ENCODE measurements around the gene MLEC.

The MLEC gene

DNA sequence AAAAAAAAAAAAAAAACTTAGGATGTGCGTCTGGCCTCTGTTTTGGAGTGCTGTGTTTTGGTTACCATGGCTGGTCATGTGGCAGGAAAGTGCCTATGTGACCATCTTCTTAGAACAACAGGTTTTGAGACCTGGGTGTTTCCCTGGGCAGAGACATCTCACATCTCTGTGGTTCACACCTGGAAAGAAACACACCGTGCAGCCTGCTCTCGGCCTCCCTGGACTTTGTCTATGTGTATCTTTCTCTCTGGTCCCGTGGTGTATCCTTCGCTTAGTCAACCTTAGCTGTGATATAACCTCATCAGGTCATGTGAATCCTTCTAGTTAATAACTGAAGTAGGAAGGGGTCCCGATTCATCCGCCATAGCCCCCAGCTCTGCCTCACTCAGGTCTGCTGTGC, 61.3 kb downstream of the MLEC start:
- no peak for DNase-seq

DNA sequence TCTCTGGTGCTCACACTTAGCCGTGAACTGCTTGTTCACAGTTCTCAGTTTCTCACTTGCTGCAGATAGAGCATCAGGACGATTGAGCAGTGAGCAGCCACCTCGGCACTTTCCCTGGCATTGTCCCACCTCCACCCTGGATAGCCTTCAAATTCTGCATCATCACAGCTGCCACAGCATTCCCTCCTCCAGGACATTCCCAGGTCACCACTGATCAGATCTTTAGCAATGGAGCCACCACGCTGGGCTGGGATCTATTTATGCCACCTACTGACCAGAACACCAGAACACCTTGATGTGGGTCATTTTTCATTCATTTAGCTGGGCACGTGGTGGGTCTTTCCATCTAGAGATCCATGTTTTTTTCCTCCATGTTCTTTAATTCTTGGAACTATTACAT, 62.3 kb downstream of the MLEC start:
- DNase-seq = no peak

DNA sequence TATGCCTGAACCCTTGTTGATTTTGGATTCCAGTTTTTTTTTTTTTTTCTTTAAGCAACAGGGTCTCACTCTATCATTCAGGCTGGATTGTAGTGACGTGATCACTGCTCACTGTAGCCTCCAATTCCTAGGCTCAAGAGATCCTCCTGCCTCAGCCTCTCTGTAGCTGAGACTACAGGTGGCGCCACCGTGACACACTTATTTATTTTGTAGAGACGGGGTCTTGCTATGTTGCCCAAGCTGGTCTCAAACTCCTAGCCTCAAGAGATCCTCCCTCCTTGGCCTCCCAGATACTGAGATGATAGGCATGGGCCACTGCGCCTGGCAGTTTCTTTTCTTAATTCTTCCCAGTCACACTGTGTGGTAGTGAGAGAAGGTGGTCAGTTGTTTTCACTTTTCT, 63.9 kb downstream of the MLEC start:
- DNase-seq = no peak

DNA sequence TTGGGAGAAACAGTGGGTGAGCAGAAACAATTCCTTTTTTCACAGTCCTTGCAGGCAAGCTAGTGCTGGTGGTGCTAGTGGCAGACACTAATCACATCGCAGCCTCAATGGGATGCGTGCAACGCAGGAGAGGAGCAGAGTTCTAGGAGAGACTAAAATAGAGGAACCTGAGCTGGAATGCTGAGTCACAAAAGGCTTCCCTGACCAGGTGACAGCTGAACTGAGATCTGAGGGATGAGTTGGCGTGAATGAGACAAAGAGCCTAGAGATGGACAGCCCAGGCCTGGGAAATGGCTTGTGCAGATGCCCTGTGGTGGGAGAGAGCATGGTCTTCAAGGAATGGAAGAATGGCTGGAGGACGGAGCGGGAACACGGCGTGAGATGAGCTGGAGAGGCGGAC, 64.4 kb downstream of the MLEC start:
- DNase-seq = no peak
